GM18907 (cell line): ENCODE results near the gene ZC3H10.

ENCODE experiments used
- ATAC-seq: cut with Tn5 transposase; IDR thresholded peaks from one replicate; pipeline ENCODE4 v1.9.1; 2021; ENCODE audit warnings: mild to moderate bottlenecking, moderate library complexity; ENCODE audit not compliant: unreplicated experiment

Gene ZC3H10

DNA sequence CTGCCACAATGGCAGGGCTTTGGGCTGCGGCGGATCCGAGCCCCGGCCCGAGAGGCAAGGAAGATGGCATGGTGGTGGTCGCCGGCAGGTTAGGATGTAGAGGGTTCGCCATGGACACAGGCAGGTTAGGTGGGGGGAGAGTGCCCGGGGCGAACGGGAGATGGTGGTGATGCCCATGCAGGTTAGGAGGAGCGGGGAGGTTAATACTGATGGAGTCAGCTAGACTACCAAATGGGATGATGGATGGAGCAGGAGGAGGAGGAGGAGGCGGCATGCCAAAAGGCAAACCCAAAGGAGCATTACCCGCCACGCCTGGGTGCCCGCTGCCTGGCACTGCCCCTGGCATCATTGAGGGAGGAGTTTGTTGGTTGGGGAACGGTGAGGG lies 46.3 kb downstream of the ZC3H10 start:
- ATAC-seq, result no peak

- ATAC-seq, result no peak
These were observed 47.3 kb downstream of the ZC3H10 start for GRCh38 chr12:56165369-56165768.

DNA sequence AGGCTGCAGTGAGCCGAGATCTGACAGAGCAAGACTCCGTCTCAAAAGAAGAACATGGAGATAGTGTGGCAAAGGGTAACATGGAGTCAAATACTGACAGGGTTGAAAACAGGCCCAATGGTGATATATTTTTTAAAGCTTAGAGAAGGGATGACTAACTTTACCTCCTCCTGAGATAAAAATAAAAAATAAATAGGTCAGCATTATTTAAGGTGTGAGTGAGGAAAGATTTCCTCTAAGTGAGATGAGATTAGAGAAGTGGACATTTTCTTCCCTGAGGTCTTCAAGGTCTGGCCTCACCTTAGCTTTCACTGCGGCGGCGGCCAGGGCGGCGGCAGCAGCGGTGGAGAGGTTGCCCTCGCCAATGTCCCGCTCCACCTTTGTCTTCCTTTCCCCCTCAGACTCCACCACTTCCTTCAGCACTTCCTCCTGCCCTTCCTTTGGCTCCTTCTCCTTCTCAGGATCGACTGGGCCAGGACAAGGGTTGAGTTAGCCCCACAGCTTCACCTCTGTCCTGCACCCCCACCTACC lies 51.2 kb downstream of the ZC3H10 start:
- ATAC-seq, result no peak

- ATAC-seq, result no peak
These were observed 54.8 kb downstream of the ZC3H10 start for GRCh38 chr12:56172839-56173238.
